Mesendoderm (in vitro differentiated cells): Measurements from ENCODE around the gene HAO1.

Experiments
- DNase-seq: peaks from one replicate; pipeline ENCODE4 v3.0.0; 2013
- H2AK5ac ChIP-seq: 2 replicates; pipeline ENCODE4 v1.6.1; 2013; ENCODE audit warnings: low read length, inconsistent platforms
- H2BK120ac ChIP-seq: 2 replicates; pipeline ENCODE4 v1.6.1; 2013; ENCODE audit warnings: low read depth, mild to moderate bottlenecking, low read length, moderate library complexity, mixed read lengths
- H2BK15ac ChIP-seq: replicated peaks from 2 replicates; pipeline ENCODE4 v1.6.1; 2013; ENCODE audit warnings: low read depth, mild to moderate bottlenecking, moderate library complexity
- H2BK5ac ChIP-seq: 2 replicates; pipeline ENCODE4 v1.6.1; 2013; ENCODE audit warnings: low read length, inconsistent platforms
- H3K18ac ChIP-seq: 2 replicates; pipeline ENCODE4 v1.6.1; 2013; ENCODE audit warnings: mild to moderate bottlenecking, low read length, mixed read lengths
- H3K23ac ChIP-seq: one replicate; pipeline ENCODE4 v1.6.1; 2013; ENCODE audit warnings: low read length
- H3K27ac ChIP-seq: 2 replicates; pipeline ENCODE4 v1.5.1; 2013; ENCODE audit warnings: low read depth, mild to moderate bottlenecking, inconsistent platforms, low read length, moderate library complexity
- H3K27me3 ChIP-seq: 2 replicates; pipeline ENCODE4 v1.6.1; 2013; ENCODE audit warnings: low read length, control low read depth, mild to moderate bottlenecking, inconsistent platforms; ENCODE audit not compliant: insufficient read depth, poor library complexity
- H3K36me3 ChIP-seq: 2 replicates; pipeline ENCODE4 v1.6.1; 2013; ENCODE audit warnings: low read length, inconsistent platforms; ENCODE audit not compliant: control insufficient read depth, insufficient read depth
- H3K4ac ChIP-seq: one replicate; pipeline ENCODE4 v1.6.1; 2013; ENCODE audit warnings: low read depth, mild to moderate bottlenecking, low read length, moderate library complexity
- H3K4me1 ChIP-seq: 2 replicates; pipeline ENCODE4 v1.6.1; 2013; ENCODE audit warnings: low read depth, low read length, inconsistent platforms; ENCODE audit not compliant: control insufficient read depth
- H3K4me2 ChIP-seq: 2 replicates; pipeline ENCODE4 v1.6.1; 2013; ENCODE audit warnings: low read length
- H3K4me3 ChIP-seq: 2 replicates; pipeline ENCODE4 v1.5.1; 2013; ENCODE audit warnings: mild to moderate bottlenecking, low read length
- H3K56ac ChIP-seq: one replicate; pipeline ENCODE4 v1.6.1; 2013; ENCODE audit warnings: low read length
- H3K79me1 ChIP-seq: 2 replicates; pipeline ENCODE4 v1.6.1; 2013; ENCODE audit warnings: low read length, inconsistent platforms
- H3K79me2 ChIP-seq: 2 replicates; pipeline ENCODE4 v1.6.1; 2013; ENCODE audit warnings: mild to moderate bottlenecking, low read length; ENCODE audit not compliant: control insufficient read depth, insufficient read depth
- H3K9ac ChIP-seq: 2 replicates; pipeline ENCODE4 v1.6.1; 2013; ENCODE audit warnings: low read length, inconsistent platforms
- H4K5ac ChIP-seq: one replicate; pipeline ENCODE4 v1.6.1; 2013; ENCODE audit warnings: low read length
- H4K8ac ChIP-seq: one replicate; pipeline ENCODE4 v1.6.1; 2013; ENCODE audit warnings: low read depth, mild to moderate bottlenecking, control low read depth, low read length, moderate library complexity
- WGBS: extraction: QIAGEN DNeasy Blood & Tissue Kit; methylation state at CpG from one replicate; pipeline ENCODE4 v1.1.7; 2013; ENCODE audit warnings: low lambda C conversion rate, missing lambda C conversion rate; ENCODE audit not compliant: insufficient coverage; ENCODE audit errors: extremely low coverage; 5-methylcytosine and 5-hydroxymethylcytosine counted together

HAO1 gene

GRCh38 chr20:7938058-7938457 lies 2.2 kb downstream of the HAO1 start:
- WGBS, result no CpG with 5 or more reads among the region's 2 CpGs
- Histone ChIP-seq H4K8ac (no peak overlapping the region), H3K79me2 (no peaks in the 10 kb centered on the region)

GRCh38 chr20:7937328-7937727 lies 2.9 kb downstream of the HAO1 start:
- H3K23ac ChIP-seq, result no peak overlapping the region
- no peak overlapping the region for H4K8ac ChIP-seq
- H2BK5ac ChIP-seq, result no peak overlapping the region
- no peak overlapping the region for H3K18ac ChIP-seq
- no peak overlapping the region for H3K56ac ChIP-seq
- H3K4me1 ChIP-seq, result no peaks in the 10 kb centered on the region
- WGBS, result no CpG with 5 or more reads among the region's 3 CpGs
- H3K79me2 ChIP-seq, result no peaks in the 10 kb centered on the region
- H3K27me3 ChIP-seq, result no peaks in the 10 kb centered on the region
- DNase-seq, result no peak
- no peak overlapping the region for H2BK120ac ChIP-seq
- H3K27ac ChIP-seq, result no peak overlapping the region
- H3K79me1 ChIP-seq, result no peaks in the 10 kb centered on the region
- no peak overlapping the region for H3K4me3 ChIP-seq
- no peak overlapping the region for H2BK15ac ChIP-seq
- H3K4me2 ChIP-seq, result no peak overlapping the region
- no peaks in the 10 kb centered on the region for H3K36me3 ChIP-seq
- H2AK5ac ChIP-seq, result no peak overlapping the region
- no peak overlapping the region for H3K4ac ChIP-seq
- H4K5ac ChIP-seq, result no peak overlapping the region
- H3K9ac ChIP-seq, result no peak overlapping the region

More at GRCh38 chr20:7938058-7938457, 2.2 kb downstream of the HAO1 start:
- Histone ChIP-seq H3K9ac (no peak overlapping the region), H3K4ac (no peak overlapping the region), H3K18ac (no peak overlapping the region), H3K27ac (no peak overlapping the region), H3K36me3 (no peaks in the 10 kb centered on the region), H3K4me2 (no peak overlapping the region), H3K23ac (no peak overlapping the region), H2BK15ac (no peak overlapping the region), H3K4me1 (no peaks in the 10 kb centered on the region), H3K56ac (no peak overlapping the region), H2BK5ac (no peak overlapping the region), H3K4me3 (no peak overlapping the region), H3K79me1 (no peaks in the 10 kb centered on the region), H3K27me3 (no peaks in the 10 kb centered on the region), H2AK5ac (no peak overlapping the region), H4K5ac (no peak overlapping the region), H2BK120ac (no peak overlapping the region)
- no peak for DNase-seq

- Histone ChIP-seq H2BK5ac (no peak overlapping the region), H3K4me2 (no peak overlapping the region), H4K5ac (no peak overlapping the region), H3K4me3 (no peak overlapping the region), H3K79me1 (no peaks in the 10 kb centered on the region), H3K23ac (no peak overlapping the region), H3K4me1 (no peaks in the 10 kb centered on the region), H4K8ac (no peak overlapping the region), H3K36me3 (no peaks in the 10 kb centered on the region), H3K79me2 (no peaks in the 10 kb centered on the region), H3K27ac (no peak overlapping the region), H2BK15ac (no peak overlapping the region), H3K56ac (no peak overlapping the region), H3K9ac (no peak overlapping the region), H3K4ac (no peak overlapping the region), H3K18ac (no peak overlapping the region), H3K27me3 (no peaks in the 10 kb centered on the region), H2BK120ac (no peak overlapping the region), H2AK5ac (no peak overlapping the region)
- no peak for DNase-seq
- no CpG with 5 or more reads among the region's 4 CpGs for WGBS
These were observed 5.2 kb downstream of the HAO1 start for GRCh38 chr20:7935027-7935551.

GRCh38 chr20:7933346-7933745 lies 6.9 kb downstream of the HAO1 start:
- H2AK5ac ChIP-seq, result no peak overlapping the region
- no peaks in the 10 kb centered on the region for H3K4me1 ChIP-seq
- H3K79me1 ChIP-seq, result no peaks in the 10 kb centered on the region
- no peak overlapping the region for H4K5ac ChIP-seq
- H3K9ac ChIP-seq, result no peak overlapping the region
- no peak overlapping the region for H3K23ac ChIP-seq
- no peak overlapping the region for H3K4me2 ChIP-seq
- H2BK15ac ChIP-seq, result no peak overlapping the region
- H4K8ac ChIP-seq, result no peak overlapping the region
- H3K4me3 ChIP-seq, result no peak overlapping the region
- no peak for DNase-seq
- no peaks in the 10 kb centered on the region for H3K27me3 ChIP-seq
- no peaks in the 10 kb centered on the region for H3K79me2 ChIP-seq
- no peak overlapping the region for H2BK5ac ChIP-seq
- H3K27ac ChIP-seq, result no peak overlapping the region
- no peak overlapping the region for H3K56ac ChIP-seq
- no peak overlapping the region for H2BK120ac ChIP-seq
- H3K36me3 ChIP-seq, result no peaks in the 10 kb centered on the region
- H3K4ac ChIP-seq, result no peak overlapping the region
- no peak overlapping the region for H3K18ac ChIP-seq
- WGBS, result no CpG with 5 or more reads among the region's 1 CpG

GRCh38 chr20:7930343-7930742 lies 9.9 kb downstream of the HAO1 start:
- Histone ChIP-seq H2AK5ac (no peak overlapping the region), H2BK120ac (no peak overlapping the region), H3K36me3 (no peaks in the 10 kb centered on the region), H2BK15ac (no peak overlapping the region), H3K23ac (no peak overlapping the region), H3K27me3 (no peaks in the 10 kb centered on the region), H3K79me2 (no peaks in the 10 kb centered on the region), H3K56ac (no peak overlapping the region), H2BK5ac (no peak overlapping the region), H3K18ac (no peak overlapping the region), H4K5ac (no peak overlapping the region), H4K8ac (no peak overlapping the region), H3K4ac (no peak overlapping the region), H3K9ac (no peak overlapping the region), H3K4me2 (no peak overlapping the region), H3K4me3 (no peak overlapping the region), H3K27ac (no peak overlapping the region), H3K79me1 (no peaks in the 10 kb centered on the region), H3K4me1 (no peaks in the 10 kb centered on the region)
- no peak for DNase-seq

GRCh38 chr20:7926767-7927166 lies 13.5 kb downstream of the HAO1 start:
- Histone ChIP-seq H3K4me3 (no peak overlapping the region), H3K9ac (no peak overlapping the region), H3K4ac (no peak overlapping the region), H3K27ac (no peak overlapping the region), H3K79me2 (no peaks in the 10 kb centered on the region), H3K27me3 (no peaks in the 10 kb centered on the region), H2BK120ac (no peak overlapping the region), H4K8ac (no peak overlapping the region), H2AK5ac (no peak overlapping the region), H2BK15ac (no peak overlapping the region), H3K36me3 (no peaks in the 10 kb centered on the region), H3K18ac (no peak overlapping the region), H4K5ac (no peak overlapping the region), H3K4me2 (no peak overlapping the region), H3K23ac (no peak overlapping the region), H2BK5ac (no peak overlapping the region), H3K56ac (no peak overlapping the region), H3K4me1 (no peaks in the 10 kb centered on the region), H3K79me1 (no peaks in the 10 kb centered on the region)
- peak; percentile 18 for DNase-seq
- no CpG with 5 or more reads among the region's 1 CpG for WGBS
